Right atrium auricular region (tissue), 2 donors: Measurements from ENCODE around the gene OR13C4. TPM values are rescaled to one million over a fixed set of nuclear protein-coding genes. Genes with fewer than 3 reads are reported as not detected.

ENCODE experiments used
- DNase-seq: peaks from one replicate; pipeline ENCODE4 v3.0.0-alpha.2; 2019; ENCODE audit warnings: low spot score
- H3K27ac ChIP-seq, 2 donors: fragments of 200-600 bp; sonication (generic); 1 replicate in 1 of 2; 2 replicates in 1 of 2; pipeline ENCODE4 v1.5.1; 2016 to 2019
- H3K27me3 ChIP-seq, 2 donors: fragments of 200-600 bp; sonication (generic); one replicate each; pipeline versions ENCODE4 v1.5.1 to v1.6.0; 2017 to 2019
- H3K36me3 ChIP-seq: fragments of 200-600 bp; sonication (generic); one replicate; pipeline ENCODE4 v1.5.1; 2016
- H3K4me1 ChIP-seq, 2 donors: fragments of 200-600 bp; sonication (generic); one replicate each; pipeline versions ENCODE4 v1.5.1 to v1.6.0; 2017 to 2019
- H3K4me3 ChIP-seq, 2 donors: fragments of 200-600 bp; sonication (generic); 1 replicate in 1 of 2; 2 replicates in 1 of 2; pipeline ENCODE4 v1.5.1; 2017 to 2019; ENCODE audit warnings: mild to moderate bottlenecking in 1 of 2, moderate library complexity in 1 of 2
- H3K9me3 ChIP-seq, 2 donors: fragments of 200-600 bp; sonication (generic); one replicate each; pipeline ENCODE4 v1.5.1; 2019
- CTCF ChIP-seq, 2 donors: fragments of 200-600 bp; sonication (generic); IDR thresholded peaks; one replicate each; pipeline ENCODE4 v1.5.1; 2019; ENCODE audit warnings: antibody characterized with exemption in 2 of 2
- total RNA-seq, 2 donors: library from RNA; depleted of rRNA; stranded (reverse); fragments of >200 nt; gene quantifications; one replicate each; pipeline ENCODE4 v1.1.0, GENCODE V29; 2016

Gene OR13C4
- total RNA-seq, 2 donors from 2014 or later = not detected

- no peaks in the 10 kb centered on the region for H3K27me3 ChIP-seq
- no peak overlapping the region for H3K27ac ChIP-seq
- H3K4me1 ChIP-seq = no peaks in the 10 kb centered on the region
- no peaks in the 10 kb centered on the region for H3K9me3 ChIP-seq
- DNase-seq = no peak
- H3K36me3 ChIP-seq = no peaks in the 10 kb centered on the region
- H3K4me3 ChIP-seq = no peak overlapping the region
- TF ChIP-seq CTCF (IDR thresholded peaks at IDR 0.05) = peak in 1 of 2 donors; percentile 23
Observed at GRCh38 chr9:104494808-104495207, 32.2 kb downstream of the OR13C4 start.

- H3K36me3 ChIP-seq = no peaks in the 10 kb centered on the region
Observed at GRCh38 chr9:104485014-104485413, 42.0 kb downstream of the OR13C4 start.

GRCh38 chr9:104482921-104483570 is 44.0 kb downstream of the OR13C4 start:
- no peak for DNase-seq
- no peak for TF ChIP-seq CTCF (IDR thresholded peaks at IDR 0.05)
- H3K27me3 ChIP-seq = no peaks in the 10 kb centered on the region

More at GRCh38 chr9:104485014-104485413, 42.0 kb downstream of the OR13C4 start:
- Histone ChIP-seq H3K9me3 (no peaks in the 10 kb centered on the region), H3K27ac (no peak overlapping the region), H3K4me1 (no peaks in the 10 kb centered on the region), H3K4me3 (no peak overlapping the region), H3K27me3 (no peaks in the 10 kb centered on the region)
- no peak for DNase-seq
- no peak for TF ChIP-seq CTCF (IDR thresholded peaks at IDR 0.05)

More at GRCh38 chr9:104482921-104483570, 44.0 kb downstream of the OR13C4 start:
- H3K4me3 ChIP-seq = no peak overlapping the region
- no peaks in the 10 kb centered on the region for H3K4me1 ChIP-seq
- no peaks in the 10 kb centered on the region for H3K36me3 ChIP-seq
- H3K9me3 ChIP-seq = no peaks in the 10 kb centered on the region
- no peak overlapping the region for H3K27ac ChIP-seq

Other genes with a start within 250 kb of the OR13C4 start
- gene OR13F1, start 22.9 kb downstream of the OR13C4 start, total RNA-seq = not detected
- not detected for gene OR13C3, start 9.6 kb upstream of the OR13C4 start, total RNA-seq
- not detected for gene OR13C8, start 42.0 kb upstream of the OR13C4 start, total RNA-seq
- gene OR13C5, start 72.2 kb upstream of the OR13C4 start, total RNA-seq = not detected
- gene OR13C2, start 78.4 kb upstream of the OR13C4 start, total RNA-seq = not detected
- not detected for gene OR13C9, start 91.0 kb upstream of the OR13C4 start, total RNA-seq
- not detected for gene OR13D1, start 167.3 kb upstream of the OR13C4 start, total RNA-seq
- 10 to 100 TPM in 1 of 2 donors, 1 to 10 TPM in 1; 8.3 to 20.6 TPM for gene NIPSNAP3A, start 220.5 kb upstream of the OR13C4 start, total RNA-seq
- gene NIPSNAP3B, start 236.9 kb upstream of the OR13C4 start, total RNA-seq = 10 to 100 TPM; 10.2 to 23.1 TPM